IPS-18c (cell line): Measurements from ENCODE around the gene GFPT1.

ENCODE experiments used
- H3K4me3 ChIP-seq: 2 replicates; pipeline ENCODE4 v1.7.0; 2013; ENCODE audit warnings: low read depth, mild to moderate bottlenecking, low read length, moderate library complexity; ENCODE audit not compliant: insufficient read depth
- H3K9me3 ChIP-seq: one replicate; pipeline ENCODE4 v1.6.1; 2013; ENCODE audit warnings: mild to moderate bottlenecking, low read length, moderate library complexity; ENCODE audit not compliant: control insufficient read depth, insufficient read depth

The GFPT1 gene

GRCh38 chr2:69387770-69388481 lies 899 bp upstream of the GFPT1 start:
- Histone ChIP-seq H3K4me3 (peak overlapping the region; percentile 91), H3K9me3 (no peaks in the 10 kb centered on the region)

GRCh38 chr2:69386360-69386759 lies 667 bp downstream of the GFPT1 start:
- no peaks in the 10 kb centered on the region for H3K9me3 ChIP-seq
- peak overlapping the region; percentile 91 for H3K4me3 ChIP-seq

GRCh38 chr2:69385443-69386151 lies 1.4 kb downstream of the GFPT1 start:
- H3K4me3 ChIP-seq, result no peak overlapping the region
- no peaks in the 10 kb centered on the region for H3K9me3 ChIP-seq

- Histone ChIP-seq H3K9me3 (no peaks in the 10 kb centered on the region), H3K4me3 (no peak overlapping the region)
Measured at GRCh38 chr2:69384618-69385081, 2.4 kb downstream of the GFPT1 start.

- H3K4me3 ChIP-seq, result no peak overlapping the region
Measured at GRCh38 chr2:69383176-69383812, 3.7 kb downstream of the GFPT1 start.

GRCh38 chr2:69382547-69382946 lies 4.5 kb downstream of the GFPT1 start:
- H3K4me3 ChIP-seq, result no peak overlapping the region

More at GRCh38 chr2:69383176-69383812, 3.7 kb downstream of the GFPT1 start:
- H3K9me3 ChIP-seq, result no peaks in the 10 kb centered on the region

GRCh38 chr2:69381337-69381737 lies 5.7 kb downstream of the GFPT1 start:
- H3K9me3 ChIP-seq, result no peaks in the 10 kb centered on the region

More at GRCh38 chr2:69382547-69382946, 4.5 kb downstream of the GFPT1 start:
- no peaks in the 10 kb centered on the region for H3K9me3 ChIP-seq

GRCh38 chr2:69380072-69380917 lies 6.7 kb downstream of the GFPT1 start:
- H3K4me3 ChIP-seq, result no peak overlapping the region
- H3K9me3 ChIP-seq, result no peaks in the 10 kb centered on the region

More at GRCh38 chr2:69381337-69381737, 5.7 kb downstream of the GFPT1 start:
- no peak overlapping the region for H3K4me3 ChIP-seq

- H3K4me3 ChIP-seq, result no peak overlapping the region
- H3K9me3 ChIP-seq, result no peaks in the 10 kb centered on the region
Measured at GRCh38 chr2:69376403-69376802, 10.6 kb downstream of the GFPT1 start.

GRCh38 chr2:69375494-69376353 lies 11.3 kb downstream of the GFPT1 start:
- no peaks in the 10 kb centered on the region for H3K9me3 ChIP-seq
- no peak overlapping the region for H3K4me3 ChIP-seq

- Histone ChIP-seq H3K9me3 (no peaks in the 10 kb centered on the region), H3K4me3 (no peak overlapping the region)
Measured at GRCh38 chr2:69372767-69373166, 14.3 kb downstream of the GFPT1 start.

GRCh38 chr2:69369802-69370201 lies 17.2 kb downstream of the GFPT1 start:
- Histone ChIP-seq H3K4me3 (no peak overlapping the region), H3K9me3 (no peaks in the 10 kb centered on the region)

GRCh38 chr2:69368588-69368987 lies 18.4 kb downstream of the GFPT1 start:
- Histone ChIP-seq H3K9me3 (no peaks in the 10 kb centered on the region), H3K4me3 (no peak overlapping the region)

GRCh38 chr2:69359371-69359770 lies 27.7 kb downstream of the GFPT1 start:
- H3K4me3 ChIP-seq, result no peak overlapping the region

GRCh38 chr2:69358914-69359313 lies 28.1 kb downstream of the GFPT1 start:
- no peak overlapping the region for H3K4me3 ChIP-seq
- H3K9me3 ChIP-seq, result no peaks in the 10 kb centered on the region

More at GRCh38 chr2:69359371-69359770, 27.7 kb downstream of the GFPT1 start:
- no peaks in the 10 kb centered on the region for H3K9me3 ChIP-seq

- Histone ChIP-seq H3K4me3 (no peak overlapping the region), H3K9me3 (no peaks in the 10 kb centered on the region)
Measured at GRCh38 chr2:69356471-69356870, 30.6 kb downstream of the GFPT1 start.
